ENCODE data around the gene LCP2.
"Not testable (repeated sequence)": the region's sequence is repeated elsewhere in the genome, so short reads cannot be mapped to it uniquely, and the experiment has no call there.

LCP2 gene

GRCh38 chr5:170270293-170271069 is 27.1 kb downstream of the LCP2 start:
- DNase-seq, result no peak

GRCh38 chr5:170269579-170269978 is 28.0 kb downstream of the LCP2 start:
- DNase-seq, result no peak

- no peak for DNase-seq
These were observed 28.7 kb downstream of the LCP2 start for GRCh38 chr5:170268884-170269283.

- DNase-seq, result no peak
These were observed 29.4 kb downstream of the LCP2 start for GRCh38 chr5:170268153-170268689.

GRCh38 chr5:170267431-170268152 is 30.0 kb downstream of the LCP2 start:
- peak; percentile 54 for DNase-seq

- DNase-seq, result no peak
These were observed 30.8 kb downstream of the LCP2 start for GRCh38 chr5:170266570-170267381.

- DNase-seq, result no peak
These were observed 32.1 kb downstream of the LCP2 start for GRCh38 chr5:170265522-170265921.

GRCh38 chr5:170263906-170264305 is 33.7 kb downstream of the LCP2 start:
- DNase-seq, result no peak

- no peak for DNase-seq
These were observed 35.2 kb downstream of the LCP2 start for GRCh38 chr5:170262061-170263045.

GRCh38 chr5:170261528-170262043 is 36.0 kb downstream of the LCP2 start:
- DNase-seq, result no peak

- DNase-seq, result no peak
These were observed 40.2 kb downstream of the LCP2 start for GRCh38 chr5:170257370-170257769.

- DNase-seq, result no peak
These were observed 41.0 kb downstream of the LCP2 start for GRCh38 chr5:170256571-170256970.

GRCh38 chr5:170254056-170254455 is 43.5 kb downstream of the LCP2 start:
- DNase-seq, result no peak

- no peak for DNase-seq
These were observed 44.7 kb downstream of the LCP2 start for GRCh38 chr5:170252720-170253350.

- DNase-seq, result no peak
These were observed 45.5 kb downstream of the LCP2 start for GRCh38 chr5:170252109-170252508.

- no peak for DNase-seq
These were observed 46.1 kb downstream of the LCP2 start for GRCh38 chr5:170251462-170251861.

- no peak for DNase-seq
These were observed 46.7 kb downstream of the LCP2 start for GRCh38 chr5:170250810-170251317.

GRCh38 chr5:170249355-170249754 is 48.2 kb downstream of the LCP2 start:
- no peak for DNase-seq

GRCh38 chr5:170248931-170249227 is 48.7 kb downstream of the LCP2 start:
- DNase-seq, result not testable (repeated sequence)

- DNase-seq, result no peak
These were observed 49.2 kb downstream of the LCP2 start for GRCh38 chr5:170248172-170248930.
